Placental pericyte (primary cell): ENCODE measurements around the gene RAP1GAP2. TPM values are rescaled to one million over a fixed set of nuclear protein-coding genes. Genes with fewer than 3 reads are reported as not detected.

Source experiments
- small RNA-seq: library from RNA; depleted of rRNA; stranded (forward); fragments of <200 nt; gene quantifications from one replicate; pipeline ENCODE3, GENCODE V24; 2012; ENCODE audit warnings: low replicate concordance
- total RNA-seq: library from RNA; depleted of rRNA; stranded (reverse); fragments of >200 nt; gene quantifications from 2 replicates; pipeline ENCODE4 v1.2.3, GENCODE V29; 2012

RAP1GAP2 gene
- 0.44 and 3.7 TPM in 2 replicates for total RNA-seq

DNA sequence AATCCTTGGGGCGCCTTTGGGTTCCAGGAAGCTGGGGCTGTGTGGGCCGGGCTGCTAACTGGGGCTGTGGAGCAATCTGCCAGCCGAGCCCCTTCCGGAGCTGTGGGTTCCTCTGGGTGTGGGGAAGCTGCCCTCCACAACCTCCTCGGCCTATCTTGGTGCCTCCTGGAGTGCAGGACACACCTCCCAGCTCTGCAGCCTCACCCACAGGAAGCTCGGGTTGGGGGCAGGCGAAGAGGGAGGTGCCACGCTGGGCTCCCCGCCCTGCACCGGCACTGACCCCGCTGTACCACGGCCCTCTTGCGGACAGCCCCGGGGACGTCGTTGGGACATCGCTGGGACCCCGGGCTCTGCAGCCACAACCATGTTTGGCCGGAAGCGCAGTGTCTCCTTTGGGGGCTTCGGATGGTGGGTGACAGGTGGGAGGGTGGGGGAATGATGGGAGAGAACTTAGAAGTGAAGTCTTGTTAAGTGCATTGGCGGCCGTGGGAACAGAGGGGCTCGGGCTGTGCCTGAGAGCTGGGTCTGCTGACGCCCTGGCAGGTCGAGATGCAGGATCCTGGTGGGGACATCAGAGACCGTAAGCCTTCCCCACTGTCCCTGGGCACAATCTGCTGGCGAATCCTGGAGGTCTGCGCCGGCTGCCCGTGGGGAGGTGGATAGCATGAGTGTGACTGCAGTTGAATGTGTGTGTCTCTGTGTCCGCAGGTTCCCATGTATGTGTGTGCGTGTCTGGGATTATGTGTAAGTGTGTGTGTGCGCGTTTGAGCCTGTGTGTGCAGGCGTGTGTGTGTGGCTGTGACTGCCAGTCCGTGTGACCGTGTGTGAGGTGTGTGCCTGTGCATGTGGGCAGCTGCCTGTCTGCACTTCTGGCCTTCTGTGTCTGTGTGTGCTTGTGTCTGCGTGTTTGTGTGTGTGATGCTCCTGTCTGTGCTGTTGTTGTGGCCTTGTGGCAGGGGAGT lies at the start of gene RAP1GAP2:
TSS of gene RAP1GAP2 (plus strand) at position 275 of the 962 bp plus-strand sequence. CDS start at position 365, 90 bp downstream.

DNA sequence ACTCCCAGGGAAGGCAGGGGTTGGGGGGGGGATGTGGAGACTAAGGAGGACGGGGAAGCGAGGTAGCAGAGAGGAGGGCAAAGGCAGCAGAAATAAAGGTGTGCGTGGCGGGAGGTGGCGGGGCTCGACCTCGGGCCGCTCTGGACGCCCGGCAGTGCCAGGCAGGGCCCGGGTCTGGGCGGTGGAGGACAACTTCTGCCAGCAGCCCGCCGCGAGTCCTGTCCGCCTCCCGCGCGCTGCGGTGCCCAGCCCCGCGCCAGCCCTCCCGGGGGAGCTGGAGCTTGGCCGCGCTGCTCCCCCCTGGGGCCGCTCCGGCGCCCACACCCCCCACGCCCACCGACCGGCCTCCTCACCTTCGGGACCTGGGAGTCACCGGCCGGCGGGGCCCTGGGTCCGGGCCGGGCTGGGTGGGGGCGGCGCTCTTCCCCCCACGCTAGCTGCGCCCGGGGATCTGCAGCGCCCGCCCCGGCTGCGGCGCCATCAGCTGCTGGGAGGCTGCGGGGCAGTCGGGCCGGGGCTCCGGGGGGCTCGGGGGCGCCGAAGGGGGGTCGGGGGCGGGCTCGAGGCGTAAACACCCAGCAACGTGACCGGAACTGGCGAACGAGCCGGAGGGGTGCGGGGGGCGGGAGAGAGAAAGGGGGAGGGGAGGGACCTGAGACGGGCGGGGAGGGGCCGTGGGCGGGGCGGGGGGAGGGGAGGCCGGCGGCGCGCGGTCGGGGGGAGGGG lies 47.0 kb upstream of the RAP1GAP2 start, which contains the start of gene CCDC92B:
TSS of gene CCDC92B (minus strand) at position 595 of the 726 bp plus-strand sequence. CDS start 14,507 bp downstream, outside the sequence.

DNA sequence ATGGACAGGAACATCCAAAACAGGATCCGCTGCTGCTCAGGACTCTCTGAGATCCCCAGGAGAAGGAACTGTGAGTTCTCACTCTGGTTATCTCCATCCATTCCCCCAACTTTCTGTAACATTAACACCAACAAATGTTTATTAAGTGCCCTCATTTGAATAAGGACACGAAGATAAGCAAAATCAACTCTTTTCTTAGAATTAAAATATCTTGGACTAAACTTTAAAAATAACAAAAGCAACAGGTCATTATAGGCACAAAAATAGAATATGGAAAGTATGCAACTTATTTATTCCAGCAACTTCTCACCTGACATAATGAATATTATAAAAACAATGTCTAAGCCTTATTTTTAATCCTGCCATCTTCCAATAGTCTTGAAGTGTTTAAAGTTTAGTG lies 267.3 kb downstream of the RAP1GAP2 start, which contains the start of gene OR1D5:
TSS of gene OR1D5 (minus strand) at position 101 of the 400 bp plus-strand sequence. CDS start at position 101, 0 bp downstream.

Small RNAs within 50 kb of the gene (small RNA-seq; reads per million reads assigned to genes)
- gene MIR1253 (not detected), gene hsa-mir-1253 (not detected)

Other genes with a start within 250 kb of the RAP1GAP2 start
- gene PAFAH1B1, start 202.8 kb upstream of the RAP1GAP2 start, total RNA-seq, result 74.6 and 117 TPM in 2 replicates
- gene CLUH, start 84.7 kb upstream of the RAP1GAP2 start, total RNA-seq, result 42.7 and 80.2 TPM in 2 replicates
- not detected in 2 replicates for gene CCDC92B, start 46.8 kb upstream of the RAP1GAP2 start, total RNA-seq